ENCODE data around the gene RASA3.

Gene RASA3

DNA sequence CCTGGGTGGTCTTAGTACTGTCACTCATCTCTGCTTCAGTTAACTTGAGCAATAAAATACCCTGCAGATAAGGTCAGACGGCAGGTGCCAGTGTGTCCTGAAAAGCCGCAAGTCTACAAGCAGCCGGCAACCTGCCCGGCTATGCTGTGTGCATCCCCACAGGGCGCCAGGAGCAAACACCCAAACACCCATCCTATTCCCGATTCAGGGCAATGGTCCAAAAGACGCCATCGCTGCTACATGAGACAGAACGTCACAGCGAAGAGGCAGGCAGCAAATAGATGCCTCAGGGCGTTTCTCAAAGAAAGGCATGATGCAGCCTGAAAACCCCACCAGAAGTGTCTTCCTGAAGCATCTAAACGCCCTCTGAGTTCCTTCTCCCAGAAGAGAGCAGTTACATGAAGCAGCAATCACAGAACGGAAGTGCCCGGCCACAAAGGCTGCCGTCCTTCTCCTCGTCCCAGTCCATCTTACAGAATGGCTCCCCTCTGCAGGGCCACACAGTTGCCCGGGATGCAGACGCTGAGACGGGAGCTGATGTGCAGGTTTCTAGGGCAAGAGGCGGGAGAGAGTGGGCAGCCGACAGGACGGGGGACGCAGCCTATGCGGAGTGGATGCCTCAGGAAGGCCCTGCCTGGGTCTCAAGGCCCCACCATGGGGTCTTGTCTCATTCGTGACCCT lies 35.1 kb downstream of the RASA3 start:
- no peak for DNase-seq

DNA sequence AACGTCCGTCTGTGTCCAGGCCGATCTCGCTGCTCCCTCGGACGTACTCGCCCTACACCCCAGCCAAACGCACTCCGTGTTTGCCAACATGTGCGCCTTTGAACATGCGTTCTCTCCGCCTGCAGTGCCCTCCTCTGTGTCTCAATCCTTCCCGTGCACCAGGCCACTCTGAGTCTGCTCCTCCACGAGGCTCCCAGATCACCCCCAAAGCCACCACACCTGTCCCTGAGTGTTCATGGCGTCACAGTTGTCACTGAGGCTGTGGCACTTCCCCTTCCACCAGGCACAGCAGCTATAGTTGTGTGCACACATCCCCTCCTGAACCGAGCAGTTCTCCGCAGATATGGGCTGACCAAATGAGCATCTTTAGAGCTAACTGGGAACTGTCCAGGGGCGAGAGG lies 35.6 kb downstream of the RASA3 start:
- DNase-seq: no peak

DNA sequence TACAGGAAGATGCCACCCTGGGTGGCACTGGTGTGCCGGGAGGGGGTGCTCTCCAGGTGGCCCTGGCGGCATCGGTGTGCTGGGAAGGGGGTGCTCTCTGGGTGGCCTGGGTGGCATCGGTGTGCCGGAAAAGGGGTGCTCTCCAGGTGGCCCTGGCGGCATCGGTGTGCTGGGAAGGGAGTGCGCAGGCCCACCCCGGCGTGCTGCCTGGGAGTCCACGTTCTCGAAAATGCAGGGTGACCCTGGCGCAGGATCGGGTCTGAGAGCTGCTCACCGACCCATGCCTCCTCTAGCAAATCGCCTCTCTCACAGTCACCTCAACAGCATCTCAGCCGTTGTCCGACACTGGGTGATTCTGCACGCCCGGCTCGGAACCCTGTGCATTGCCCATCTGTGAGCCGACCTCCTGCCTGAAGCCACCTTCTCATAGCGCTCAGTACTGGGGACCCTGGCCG lies 36.4 kb downstream of the RASA3 start:
- no peak for DNase-seq

DNA sequence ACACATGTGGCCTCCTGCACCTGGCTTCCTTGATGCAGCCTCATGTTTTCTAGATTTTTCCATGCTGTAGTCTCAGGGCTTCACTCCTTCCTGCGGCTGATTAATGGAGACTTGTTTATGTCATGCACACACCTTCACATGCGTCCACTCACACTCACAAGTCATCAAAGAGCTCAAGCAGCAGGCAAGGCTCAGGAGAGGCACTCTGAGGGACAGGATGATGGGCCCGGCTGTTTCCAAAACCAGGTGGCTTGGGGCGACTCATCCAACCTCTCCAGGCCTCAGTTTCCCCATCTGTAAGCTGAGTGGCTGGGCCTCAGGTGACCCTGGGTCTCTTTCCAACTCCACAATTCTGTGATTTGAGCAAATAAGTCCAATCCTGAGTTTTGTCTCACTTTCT lies 36.9 kb downstream of the RASA3 start:
- no peak for DNase-seq

DNA sequence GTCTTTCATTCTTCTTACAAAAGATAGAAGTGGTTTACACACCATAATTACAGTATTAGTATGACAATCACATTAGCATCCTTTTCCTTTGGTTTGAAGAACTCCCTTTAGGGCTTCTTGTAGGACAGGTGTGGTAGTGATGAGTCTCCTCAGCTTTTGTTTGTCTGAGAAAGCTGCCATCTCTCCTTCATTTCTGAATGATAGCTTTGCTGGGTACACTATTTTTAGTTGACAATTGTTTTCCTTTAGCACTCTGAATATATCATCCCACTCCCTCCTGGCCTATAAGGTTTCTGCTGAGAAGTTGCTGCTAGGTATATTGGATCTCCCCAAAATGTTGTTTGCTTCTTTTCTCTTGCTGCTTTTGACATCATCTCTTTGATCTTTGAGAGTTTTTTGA lies 39.3 kb downstream of the RASA3 start:
- no peak for DNase-seq

DNA sequence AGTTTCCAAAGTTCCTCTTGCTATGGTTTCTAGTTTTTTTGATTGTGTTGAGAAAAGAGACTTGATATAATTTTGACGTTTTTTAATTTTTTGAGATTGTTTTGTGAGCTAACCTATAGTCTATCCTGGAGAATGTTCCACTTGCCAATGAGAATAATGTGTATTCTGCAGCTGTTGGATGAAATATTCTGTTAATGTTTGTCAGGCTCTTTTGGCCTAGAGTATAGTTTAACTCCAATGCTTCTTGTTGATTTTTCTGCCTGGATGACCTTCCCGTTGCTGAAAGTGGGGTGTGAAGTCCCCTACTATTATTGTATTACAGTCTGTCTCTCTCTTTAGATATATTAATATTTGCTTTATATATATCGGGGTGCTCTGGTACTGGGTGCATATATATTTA lies 40.0 kb downstream of the RASA3 start:
- no peak for DNase-seq

DNA sequence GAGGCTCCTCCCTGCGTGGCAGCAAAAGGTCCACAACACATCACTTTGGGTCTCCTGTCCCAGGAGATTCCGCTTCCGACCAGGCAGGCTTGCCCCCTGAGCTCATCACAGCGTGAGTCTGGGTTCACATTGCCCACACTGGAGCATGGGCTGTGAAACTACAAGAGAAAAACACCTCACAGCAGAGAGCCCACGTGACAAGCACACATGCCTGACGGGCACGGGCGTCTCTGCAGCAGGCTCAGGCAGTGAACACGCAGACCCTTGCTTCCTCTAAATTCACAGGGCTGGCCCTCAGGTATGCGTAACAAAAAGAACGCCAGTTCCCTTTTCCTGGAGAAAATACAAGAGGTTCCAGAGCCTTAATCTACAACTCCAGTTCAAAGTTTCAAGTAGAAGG lies 41.9 kb downstream of the RASA3 start:
- no peak for DNase-seq

DNA sequence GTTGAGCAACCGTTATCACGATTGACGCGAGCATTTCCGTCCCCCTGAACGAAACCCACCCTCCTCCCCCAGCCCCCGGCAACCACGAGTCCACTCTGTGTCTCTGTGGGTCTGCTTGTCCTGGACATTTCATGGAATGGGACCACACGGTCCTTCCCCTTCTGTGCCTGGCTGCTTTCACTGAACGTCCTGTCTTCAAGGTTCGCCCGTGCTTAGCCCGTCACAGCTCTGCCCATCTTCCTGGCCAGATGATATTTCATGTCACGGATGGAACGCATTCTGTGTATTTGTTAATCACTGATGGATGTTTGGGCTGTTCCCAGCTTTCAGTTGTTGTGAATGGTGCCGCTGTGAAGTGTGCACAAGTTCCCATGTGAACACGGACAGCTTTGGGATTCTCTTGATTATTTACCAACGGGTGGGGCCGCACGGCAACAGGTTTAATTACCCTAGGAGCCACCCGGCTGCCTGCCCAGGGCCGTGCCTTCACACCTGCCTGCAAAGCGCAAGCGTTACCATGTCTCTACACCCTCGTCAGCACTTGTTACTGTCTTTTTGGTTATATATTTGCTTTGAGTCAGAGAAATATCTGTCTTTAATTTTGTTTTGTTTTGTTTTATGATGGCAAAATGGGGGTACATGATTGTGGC lies 42.5 kb downstream of the RASA3 start:
- DNase-seq: no peak

DNA sequence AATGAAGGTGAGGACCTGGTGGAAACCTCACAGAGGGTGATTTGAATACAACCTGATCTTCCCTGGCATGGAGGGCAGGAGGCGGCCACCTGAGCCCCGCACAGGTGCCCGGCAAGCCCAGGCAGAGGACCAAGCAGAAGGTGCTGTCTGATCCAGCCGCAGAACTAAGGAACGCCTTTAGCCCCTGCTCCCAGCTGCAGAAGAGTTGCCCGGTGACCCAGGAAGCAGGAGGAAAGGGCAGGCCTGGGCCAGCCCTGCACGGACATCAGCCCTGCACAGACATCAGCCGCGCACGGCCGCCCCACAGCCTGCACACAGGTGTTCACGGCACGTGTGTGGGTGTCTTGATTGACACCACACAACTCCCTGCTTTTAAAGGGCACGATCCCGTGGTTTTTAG lies 43.1 kb downstream of the RASA3 start:
- DNase-seq: no peak

DNA sequence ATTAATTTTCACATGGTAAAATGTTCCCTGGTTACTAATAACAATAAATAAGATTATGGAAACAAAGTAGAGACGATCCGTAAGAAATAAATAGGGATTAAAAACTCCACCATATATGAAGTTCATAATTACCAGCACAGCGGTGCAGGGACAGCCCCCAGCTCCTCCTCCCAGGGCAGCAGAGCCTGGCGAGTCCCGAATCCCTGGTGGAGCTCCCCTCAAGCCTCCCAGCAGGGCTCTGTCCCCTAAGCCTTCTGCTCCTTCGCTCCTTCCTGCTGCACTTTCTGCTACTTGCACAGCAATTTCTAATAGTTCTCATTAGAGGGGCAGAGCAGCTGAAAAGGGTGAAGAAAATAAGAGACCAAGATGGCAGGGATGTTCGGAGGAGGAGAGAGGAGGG lies 43.6 kb downstream of the RASA3 start:
- no peak for DNase-seq

DNA sequence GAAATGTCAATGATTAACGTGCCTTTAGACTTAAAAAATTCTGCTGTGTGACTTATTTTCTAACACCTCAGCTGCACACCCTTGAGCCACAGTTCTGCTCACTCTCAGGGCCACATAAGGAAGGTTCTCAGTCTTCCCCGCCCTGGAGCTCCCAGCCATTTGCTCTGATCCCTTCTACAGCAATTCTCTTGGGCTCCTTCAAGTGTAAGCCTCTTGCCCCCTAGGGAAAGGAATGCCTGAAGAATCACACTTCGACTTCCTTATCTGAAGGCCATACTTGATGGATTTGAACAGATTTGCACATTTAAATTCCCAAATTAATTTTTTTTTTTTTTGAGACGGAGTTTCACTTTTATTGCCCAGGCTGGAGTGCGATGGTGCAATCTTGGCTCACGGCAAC lies 44.2 kb downstream of the RASA3 start:
- no peak for DNase-seq

DNA sequence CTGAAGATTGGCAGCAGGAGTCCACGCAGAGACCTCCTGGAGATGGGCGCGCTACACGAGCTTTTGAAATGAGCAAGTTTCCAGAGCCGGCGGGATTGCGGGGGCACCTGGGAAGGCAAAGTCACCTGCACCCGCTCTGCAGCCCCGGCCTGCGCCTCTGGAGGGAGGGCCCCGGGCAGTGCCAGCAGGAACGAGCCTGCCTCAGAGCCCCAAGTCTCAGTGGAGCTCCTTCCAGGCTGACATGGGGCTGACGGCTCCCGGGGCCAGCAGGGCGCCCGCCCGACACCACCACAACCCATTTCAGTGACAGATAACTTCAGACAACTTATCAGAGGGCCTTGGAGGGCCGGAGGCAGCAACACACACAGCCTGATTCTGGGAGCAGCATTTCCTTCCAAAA lies 45.0 kb downstream of the RASA3 start:
- DNase-seq: no peak

DNA sequence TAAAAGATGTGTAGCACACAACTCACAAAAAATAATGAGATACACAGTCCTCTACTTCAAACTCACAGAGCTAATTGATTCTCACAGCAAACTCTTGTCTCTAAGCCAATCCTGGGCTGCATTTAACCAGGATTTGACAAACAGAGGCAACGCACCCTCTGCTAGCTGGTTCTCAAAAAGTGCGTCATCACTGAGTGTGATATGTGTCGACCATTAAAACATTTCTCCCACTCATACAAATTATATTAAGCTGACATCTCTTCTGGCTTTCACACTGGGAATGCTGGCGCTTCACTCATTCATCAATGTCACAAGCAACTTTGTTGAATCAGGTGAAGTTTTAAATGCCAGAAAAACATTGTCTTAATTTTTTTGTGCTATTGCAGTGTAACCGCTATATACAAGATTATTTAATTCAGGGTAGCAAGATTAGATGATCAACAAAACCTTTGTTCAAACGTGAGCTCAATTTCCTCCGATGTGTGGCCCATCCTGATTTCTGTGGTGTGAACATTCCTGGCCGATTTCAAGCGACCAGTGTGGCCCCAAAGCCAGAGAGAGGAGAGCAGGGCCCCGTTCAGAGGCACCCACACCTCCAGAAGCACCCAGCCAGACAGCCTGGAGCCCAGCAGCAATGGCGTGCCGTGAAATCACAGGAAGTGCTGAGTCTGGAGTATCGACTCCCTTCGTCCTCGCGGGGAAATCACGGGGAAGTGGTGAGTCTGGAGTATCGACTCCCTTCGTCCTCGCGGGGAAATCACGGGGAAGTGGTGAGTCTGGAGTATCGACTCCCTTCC lies 49.4 kb downstream of the RASA3 start:
- no peak for DNase-seq

DNA sequence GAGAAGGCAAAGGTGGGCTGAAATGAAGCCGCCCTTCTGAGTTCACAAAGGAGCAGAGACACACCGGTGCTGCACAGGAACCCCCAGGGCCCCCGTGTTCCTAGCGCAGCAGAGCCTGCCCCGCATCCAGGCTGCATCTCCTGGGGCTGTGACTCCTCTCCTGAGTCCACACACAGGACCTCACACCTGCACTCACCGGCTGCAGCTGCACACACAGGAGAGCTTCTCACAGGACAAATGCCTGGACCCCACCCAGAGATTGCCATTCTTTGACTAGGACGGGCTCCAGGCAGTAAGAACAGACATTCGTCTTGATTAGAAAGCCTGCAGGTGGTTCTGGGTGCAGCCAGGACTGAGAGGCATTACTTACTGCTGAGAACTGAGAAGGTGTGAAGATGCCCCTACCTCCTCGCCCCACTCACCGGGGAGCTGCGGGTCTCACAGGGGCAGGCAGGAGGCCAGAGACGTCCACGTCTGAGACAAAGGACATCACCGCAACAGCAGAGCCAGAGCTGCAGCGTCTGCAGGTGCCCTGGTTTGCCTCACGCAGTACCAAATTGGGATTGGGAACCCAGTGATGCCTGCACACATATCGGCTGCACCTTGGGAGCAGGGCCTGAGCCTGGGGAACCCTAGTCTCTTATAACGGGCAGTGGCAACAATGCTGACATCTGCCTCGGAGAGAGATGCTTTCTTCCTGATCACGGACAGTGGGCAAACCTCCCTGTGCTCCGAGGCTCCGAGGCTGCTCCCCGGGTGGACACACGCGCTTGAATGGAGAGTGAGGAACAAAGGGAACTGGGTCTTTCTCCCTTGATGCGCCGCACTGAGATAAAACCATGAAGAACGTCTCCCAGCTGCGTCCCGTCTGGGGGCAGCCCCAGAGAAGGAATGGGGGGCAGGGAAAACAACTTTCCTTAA lies 50.4 kb downstream of the RASA3 start:
- DNase-seq: no peak

DNA sequence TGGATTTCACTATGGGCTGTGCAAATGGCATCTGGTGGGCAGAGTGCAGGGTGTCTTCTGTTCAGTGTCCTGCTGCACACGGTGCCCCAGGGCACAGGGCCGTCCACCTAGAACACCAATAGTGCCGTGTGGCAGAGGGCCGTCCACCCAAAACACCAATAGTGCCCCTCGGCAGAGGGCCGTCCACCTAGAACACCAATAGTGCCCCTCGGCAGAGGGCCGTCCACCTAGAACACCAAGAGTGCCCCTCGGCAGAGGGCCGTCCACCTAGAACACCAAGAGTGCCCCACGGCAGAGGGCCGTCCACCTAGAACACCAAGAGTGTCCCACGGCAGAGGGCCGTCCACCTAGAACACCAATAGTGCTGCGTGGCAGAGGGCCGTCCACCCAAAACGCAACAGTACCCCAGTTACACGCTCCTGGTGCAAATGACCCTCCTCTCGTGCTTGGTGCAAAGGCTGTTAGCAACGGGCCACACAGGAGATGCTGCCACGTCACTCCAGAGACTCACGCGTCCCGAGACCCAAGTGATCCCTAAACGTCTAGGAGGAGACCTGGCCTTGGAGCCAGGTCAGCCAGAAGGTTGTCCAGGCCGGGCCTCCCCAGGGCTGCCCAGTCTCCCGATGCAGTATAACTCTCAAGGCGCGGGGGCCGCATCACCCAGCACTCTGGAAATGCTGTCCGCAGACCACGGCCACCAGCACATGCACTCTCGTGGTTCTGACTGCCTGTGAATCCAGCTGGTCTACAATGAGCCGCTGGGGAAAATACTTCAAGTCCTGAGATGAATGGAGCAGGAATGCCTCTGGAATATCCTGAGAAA lies 51.5 kb downstream of the RASA3 start:
- DNase-seq: no peak

DNA sequence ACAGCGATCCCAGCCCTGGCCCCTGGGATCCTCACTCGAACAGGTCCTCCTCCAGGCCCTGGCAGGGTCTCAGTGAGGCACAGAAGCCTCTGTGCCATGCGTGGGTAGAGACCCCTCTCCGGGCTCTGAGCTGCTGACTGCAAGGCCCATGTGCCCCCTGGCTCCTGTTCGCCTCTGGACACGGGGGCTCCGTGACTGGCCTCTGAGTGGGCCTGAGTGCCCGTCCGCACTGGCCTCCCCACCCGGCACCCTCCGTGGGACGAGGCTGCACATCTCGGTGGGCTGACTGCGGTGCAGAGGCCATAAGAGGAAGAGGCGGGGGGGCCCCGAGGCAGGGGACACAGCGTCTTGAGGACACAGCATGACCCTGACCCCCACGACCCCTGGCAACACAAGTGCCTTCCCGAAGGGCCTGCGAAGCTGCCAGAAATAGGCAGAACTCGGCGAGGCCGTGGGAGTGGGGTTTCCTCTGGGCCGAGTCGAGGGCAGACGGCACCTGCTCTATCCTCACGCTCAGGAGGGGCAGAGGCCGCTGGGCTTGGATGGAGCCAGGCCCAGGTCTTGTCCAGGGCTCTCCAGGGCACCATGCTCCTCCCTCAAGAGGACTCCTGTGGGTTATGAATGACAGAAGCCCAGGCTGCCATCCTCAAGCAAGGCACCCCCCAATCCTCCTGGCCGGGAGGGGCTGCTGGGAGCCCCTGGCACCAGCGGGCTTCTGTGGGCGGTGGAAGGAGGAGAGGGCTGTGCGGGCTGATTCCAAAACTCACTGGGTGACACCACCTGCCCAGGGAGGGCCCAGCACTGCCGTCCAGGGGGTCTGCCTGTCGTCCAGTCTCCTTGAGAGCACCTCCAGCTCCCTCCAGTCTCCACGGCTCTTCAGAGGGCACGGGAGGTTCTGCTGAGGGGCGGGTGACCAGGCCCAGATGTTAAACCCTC lies 52.6 kb downstream of the RASA3 start:
- no peak for DNase-seq

DNA sequence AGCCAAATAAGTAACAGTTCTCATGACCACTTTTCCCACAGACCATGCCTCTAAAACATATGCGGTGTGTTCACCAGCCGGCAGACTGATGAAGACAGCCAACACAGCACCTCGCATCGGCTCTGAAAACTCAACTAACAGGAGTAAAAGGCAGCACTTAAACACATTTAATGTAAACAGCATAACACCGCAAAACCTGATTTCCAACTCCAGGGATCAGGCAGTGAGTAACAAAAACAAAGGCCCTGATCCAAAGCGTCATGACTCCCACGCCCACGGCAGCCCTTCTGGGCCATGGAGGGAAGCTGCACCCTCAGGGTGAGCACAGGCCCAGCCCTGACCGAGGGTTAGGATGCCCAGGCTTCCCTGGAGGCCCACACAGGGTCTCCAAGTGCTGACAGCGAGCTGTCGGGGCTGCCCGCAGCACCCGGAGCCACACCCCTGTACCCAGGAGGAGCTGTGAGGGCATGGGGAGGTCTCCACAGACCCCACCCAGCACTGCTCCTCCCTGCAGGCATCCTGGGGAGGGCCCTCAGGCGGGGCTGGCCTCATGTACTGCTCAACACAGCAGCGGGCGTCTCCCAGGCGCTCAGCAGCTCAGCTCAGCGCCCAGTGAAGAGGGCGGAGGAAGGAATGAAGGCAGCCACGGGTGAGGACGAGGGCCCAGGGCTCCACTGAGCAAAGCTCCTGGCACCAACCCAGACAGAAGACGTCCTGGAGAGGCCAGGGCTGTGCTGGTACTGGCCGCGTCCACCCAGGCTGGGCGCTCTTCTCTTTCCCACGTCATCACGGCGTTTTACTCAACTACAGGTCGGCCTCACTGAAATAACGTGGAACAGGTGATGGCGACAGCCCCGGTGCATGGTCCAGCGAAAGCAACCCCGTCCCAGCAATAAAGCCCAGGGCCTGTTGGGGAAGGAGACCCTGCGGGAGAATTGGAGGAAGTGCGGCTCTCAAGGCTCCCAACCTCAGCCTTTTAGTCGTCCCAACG lies 53.7 kb downstream of the RASA3 start:
- no peak for DNase-seq

DNA sequence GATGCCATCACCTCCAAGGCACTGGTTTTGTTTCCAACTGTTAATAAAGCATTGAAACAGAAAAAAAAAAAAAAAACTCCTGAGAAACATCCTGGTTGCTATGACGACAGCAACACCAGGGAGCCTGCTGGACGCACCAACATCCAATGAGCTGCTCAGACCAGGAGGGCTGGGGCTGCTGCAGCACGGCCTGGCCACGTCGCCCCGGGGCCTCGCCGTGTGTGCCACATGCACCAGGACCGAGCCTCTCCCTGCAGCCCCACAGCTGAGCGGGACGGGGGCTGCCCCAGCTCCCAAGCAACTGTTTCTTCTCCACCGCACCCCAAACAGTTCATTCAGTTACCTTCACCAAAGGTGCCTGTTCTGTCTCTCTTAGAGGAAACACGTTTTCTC lies 54.5 kb downstream of the RASA3 start:
- DNase-seq: no peak

DNA sequence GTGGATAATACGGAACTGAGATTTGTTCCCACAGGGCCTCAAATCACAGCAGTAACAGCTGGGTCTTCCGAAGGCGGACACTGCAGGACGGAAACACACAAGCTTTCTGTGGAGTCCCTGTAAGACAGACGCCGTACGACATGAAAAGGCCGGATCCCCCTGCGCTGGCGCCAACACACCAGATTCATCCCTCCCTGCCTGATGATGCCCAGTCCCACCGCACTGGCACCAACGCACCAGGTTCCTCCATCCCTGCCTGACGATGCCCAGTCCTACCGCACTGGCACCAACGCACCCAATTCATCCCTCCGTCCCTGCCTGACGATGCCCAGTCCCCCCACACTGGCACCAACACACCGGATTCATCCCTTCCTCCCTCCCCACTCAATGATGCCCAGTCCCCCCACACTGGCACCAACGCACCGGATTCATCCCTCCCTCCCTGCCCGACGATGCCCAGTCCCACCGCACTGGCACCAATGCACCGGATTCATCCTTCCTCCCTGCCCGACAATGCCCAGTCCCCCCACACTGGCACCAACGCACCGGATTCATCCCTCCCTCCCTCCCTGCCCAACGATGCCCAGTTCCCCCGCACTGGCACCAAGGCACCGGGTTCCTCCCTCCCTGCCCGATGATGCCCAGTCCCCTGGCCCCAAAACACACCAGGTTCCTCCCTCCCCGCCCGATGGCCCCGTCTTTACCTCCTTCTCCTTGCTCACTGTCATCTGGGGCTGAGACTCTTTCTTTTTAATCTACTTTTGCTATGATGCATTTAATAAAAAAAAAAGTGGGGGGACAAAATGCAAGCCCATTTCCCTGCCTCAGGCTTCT lies 55.1 kb downstream of the RASA3 start:
- DNase-seq: no peak

Measured in NCI-H510A (cell line).